Cerebellar nuclear complex (tissue), 1 donor: Measurements from ENCODE around the gene NTNG1.

Experiments used
- DNase-seq, 2 experiments: peaks; one replicate each; lab custom pipeline; 2025; lab: John Stamatoyannopoulos, UW

Gene NTNG1

GRCh38 chr1:107499139-107499744 lies 358.4 kb downstream of the NTNG1 start:
- DNase-seq: no peak

GRCh38 chr1:107501081-107501605 lies 360.3 kb downstream of the NTNG1 start:
- DNase-seq: no peak

- DNase-seq: no peak
Observed at GRCh38 chr1:107510347-107510746, 369.5 kb downstream of the NTNG1 start.

DNA sequence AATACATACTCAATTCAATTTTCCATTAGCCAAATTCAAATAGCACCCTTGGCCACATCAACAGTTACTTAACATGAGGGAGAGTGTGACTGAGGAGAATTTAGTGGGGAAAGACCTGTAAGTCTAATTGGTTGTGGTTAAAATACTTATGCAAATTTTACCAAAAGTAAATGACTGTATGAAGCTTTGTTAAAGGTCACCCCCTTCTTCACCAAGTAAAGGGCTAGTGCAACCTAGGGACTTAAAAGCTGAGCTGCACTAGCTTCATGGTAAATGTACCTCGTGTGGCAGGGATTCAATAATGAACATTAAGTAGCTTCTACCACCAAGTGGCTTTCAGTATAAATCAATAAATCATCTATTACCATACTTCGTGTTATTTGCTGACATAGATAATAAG lies 372.0 kb downstream of the NTNG1 start:
- no peak for DNase-seq

GRCh38 chr1:107514841-107515240 lies 374.0 kb downstream of the NTNG1 start:
- DNase-seq: no peak

DNA sequence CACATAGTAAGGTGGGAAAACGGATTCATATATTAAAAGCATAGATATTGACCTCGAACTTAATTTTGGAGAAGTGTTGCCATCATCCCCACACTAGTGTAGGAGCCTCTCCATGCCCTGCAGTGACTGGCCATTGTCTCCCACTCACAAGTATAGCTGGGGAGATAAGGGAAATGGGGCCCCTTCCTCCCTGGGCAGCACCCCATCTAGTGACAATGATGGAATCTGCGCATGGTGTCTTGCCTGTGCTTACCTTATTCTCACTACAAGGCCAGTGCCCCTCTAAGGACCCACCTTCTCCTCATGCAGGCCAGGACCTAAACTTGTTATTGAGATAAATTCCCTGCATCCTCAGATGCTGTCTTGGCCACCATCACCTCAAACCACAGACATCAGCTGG lies 374.9 kb downstream of the NTNG1 start:
- no peak for DNase-seq

DNA sequence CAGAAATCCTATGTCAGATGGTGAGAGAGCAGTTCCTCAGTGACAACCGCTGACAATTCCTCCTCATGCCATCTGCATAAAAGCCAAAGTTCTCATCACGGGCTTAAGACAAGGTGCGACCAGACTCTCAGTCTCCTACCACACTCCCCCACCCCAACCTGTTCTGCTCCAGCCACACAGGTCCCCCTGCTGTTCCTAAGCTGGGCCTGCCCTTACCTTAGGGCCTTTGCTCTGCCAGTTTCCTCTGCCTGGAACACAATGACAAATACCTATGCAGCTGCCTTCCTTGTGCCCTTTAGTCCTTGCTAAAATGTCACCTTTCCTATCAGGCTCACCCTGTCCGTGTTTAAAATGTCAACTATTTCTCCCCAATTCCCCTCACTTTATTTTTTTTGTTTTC lies 382.2 kb downstream of the NTNG1 start:
- no peak for DNase-seq

DNA sequence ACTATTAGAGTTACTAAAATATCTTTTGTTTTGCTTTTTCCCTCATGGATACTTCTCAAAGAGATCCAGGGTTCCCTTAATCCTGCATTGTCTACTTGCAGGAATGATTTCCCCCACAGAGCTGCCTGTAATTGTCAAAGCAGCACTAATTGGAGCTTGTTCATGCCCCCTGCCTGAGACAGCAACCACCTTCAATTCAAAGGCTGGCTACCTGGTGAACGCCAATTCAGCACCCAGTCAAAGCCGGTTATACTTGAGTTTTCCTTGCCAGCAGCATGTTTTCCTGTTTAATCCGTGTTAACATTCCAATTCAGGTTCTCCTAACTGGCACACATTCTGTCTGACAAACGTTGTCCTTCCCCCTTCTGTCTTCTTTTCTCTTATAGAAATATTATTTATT lies 382.9 kb downstream of the NTNG1 start:
- no peak for DNase-seq

DNA sequence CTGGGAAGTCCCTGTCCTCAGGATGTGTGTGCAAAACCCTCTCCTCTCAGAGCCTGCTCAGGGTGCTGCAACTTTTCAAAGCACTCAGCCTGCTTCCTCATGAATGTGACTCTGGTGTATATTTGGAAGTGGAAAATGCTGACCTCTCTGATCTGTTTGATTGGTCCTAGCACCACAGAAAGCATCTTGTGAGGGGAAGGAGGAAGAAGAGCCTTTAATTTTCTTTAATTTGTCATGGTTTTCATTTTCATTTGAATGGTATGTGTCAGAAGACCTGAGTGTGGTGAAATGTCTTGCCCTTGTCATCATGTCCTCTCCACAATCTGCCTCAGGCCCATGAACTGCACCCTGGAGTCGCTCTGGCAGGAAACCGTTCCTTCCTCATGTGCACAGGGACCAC lies 383.5 kb downstream of the NTNG1 start:
- no peak for DNase-seq

- no peak for DNase-seq
Observed at GRCh38 chr1:107525145-107525544, 384.3 kb downstream of the NTNG1 start.

DNA sequence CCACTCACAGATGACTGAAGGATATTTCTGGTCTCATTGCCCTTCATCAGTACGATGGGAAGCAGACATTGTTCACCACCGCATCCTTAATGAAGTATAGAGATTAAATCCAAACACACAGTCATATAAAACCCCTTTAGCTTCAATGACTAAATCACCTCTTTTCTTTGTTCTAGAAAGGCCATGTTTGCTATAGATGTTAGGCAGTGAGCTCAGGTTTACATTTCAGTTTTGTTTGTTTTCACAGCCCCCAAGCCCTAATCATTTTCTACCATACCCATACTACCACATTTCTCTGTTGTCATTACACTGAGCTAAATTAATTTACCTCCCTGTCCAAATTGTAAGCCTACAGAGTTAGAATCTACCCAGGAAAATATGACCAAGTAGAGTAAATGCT lies 385.1 kb downstream of the NTNG1 start:
- DNase-seq: no peak

DNA sequence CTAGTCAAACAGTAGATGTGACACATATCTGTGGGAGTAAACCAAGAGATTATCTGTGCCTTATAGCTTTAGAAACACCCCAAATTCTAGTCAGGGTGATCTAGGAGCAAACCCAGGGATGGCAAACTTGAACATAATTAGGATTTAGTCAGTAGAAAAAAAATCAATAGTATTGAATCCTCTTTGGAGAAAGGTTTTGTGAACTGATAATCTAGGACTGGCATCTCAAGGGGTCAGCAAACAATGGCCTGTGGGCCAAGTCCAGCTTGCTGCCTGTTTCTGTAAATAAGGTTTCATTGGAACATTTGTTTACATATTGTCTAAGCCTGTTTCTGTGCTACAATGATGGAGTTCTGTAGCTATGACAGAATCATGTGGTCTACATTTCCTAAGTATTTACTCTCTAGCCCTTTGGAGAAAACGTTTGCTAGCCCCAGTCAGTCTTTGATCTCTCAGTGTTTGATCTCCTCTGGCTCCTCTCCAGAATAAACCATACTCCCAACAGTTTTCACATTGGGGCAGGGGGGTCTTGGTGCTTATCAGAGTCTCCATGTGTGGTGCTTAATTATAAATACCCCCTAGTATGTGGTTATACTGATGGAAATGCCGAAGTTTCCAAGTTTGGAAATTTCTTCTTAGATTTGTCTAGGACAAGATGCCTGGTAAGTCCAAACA lies 385.8 kb downstream of the NTNG1 start:
- DNase-seq: no peak

GRCh38 chr1:107529511-107530149 lies 388.8 kb downstream of the NTNG1 start:
- DNase-seq: no peak

GRCh38 chr1:107530543-107530942 lies 389.7 kb downstream of the NTNG1 start:
- DNase-seq: no peak

DNA sequence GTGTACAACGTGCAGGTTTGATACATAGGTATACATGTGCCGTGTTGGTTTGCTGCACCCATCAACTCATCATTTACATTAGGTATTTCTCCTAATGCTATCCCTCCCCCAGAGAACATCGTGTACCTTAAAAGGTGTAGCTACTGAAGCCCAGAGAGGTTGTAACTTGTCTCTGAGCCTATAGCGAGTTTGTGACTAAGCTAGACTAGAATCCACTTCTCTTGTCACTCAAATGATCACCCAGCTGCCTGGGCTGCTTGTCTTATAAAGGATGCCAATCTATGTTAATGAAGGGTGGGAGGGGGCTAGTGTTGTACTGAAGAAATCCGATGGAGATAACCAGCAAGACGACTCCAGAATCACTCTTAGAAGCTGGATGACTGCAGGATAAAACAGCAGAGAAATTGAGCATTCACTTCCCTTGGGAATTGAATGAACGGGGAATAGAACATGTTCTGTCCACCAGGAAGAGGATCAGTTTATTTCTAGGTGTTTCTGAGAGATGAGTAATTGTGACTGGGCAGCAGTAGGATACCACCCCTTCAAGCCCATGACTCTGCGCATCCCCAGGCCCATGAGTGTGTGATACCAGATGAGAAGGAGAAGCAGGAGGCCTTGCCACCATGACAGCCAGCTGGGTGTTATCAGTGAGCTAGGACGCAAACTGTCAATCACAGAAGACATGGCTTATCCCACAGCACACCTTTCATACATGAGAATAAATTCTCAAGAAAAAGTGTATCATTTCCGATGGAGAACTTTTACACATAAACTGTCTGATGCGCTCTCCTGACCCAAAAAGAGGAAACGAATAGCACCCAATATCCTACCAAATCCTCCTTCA lies 390.4 kb downstream of the NTNG1 start:
- no peak for DNase-seq

GRCh38 chr1:107532318-107532717 lies 391.5 kb downstream of the NTNG1 start:
- DNase-seq: no peak
